Astrocyte (in vitro differentiated cells and primary cell): Measurements from ENCODE around the gene ABHD2.

ENCODE experiments used
- EZH2 ChIP-seq: IDR thresholded peaks from 2 replicates; pipeline ENCODE4 v1.6.1; 2012; ENCODE audit warnings: mild to moderate bottlenecking, low read length, inconsistent platforms; ENCODE audit not compliant: insufficient read depth
- TF ChIP-seq, protein P1 (sequence below): IDR thresholded peaks from 2 replicates; pipeline ENCODE4 v1.5.1; 2011; ENCODE audit warnings: low read depth, mild to moderate bottlenecking, inconsistent platforms, low read length, moderate library complexity; ENCODE audit not compliant: insufficient read depth

DNA sequence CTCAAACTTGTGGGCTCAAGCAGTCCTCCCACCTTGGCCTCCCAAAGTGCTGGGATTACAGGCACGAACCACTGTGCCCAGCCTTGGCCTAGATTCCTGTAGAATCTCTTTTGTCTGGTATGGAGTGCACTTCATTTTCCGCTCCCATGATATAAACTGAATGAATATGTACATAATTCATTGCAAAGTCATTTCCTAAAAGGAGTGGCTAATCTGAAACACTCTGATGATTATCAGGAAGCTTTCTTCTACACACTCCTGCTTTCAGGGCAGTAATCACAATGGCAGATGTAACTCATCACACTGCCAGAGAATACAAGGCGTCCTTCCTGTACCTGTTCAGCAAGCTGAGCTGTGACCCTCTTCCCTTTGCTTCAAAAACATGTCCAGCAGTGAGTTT is 104.5 kb downstream of the ABHD2 start:
- TF ChIP-seq, protein P1, sequence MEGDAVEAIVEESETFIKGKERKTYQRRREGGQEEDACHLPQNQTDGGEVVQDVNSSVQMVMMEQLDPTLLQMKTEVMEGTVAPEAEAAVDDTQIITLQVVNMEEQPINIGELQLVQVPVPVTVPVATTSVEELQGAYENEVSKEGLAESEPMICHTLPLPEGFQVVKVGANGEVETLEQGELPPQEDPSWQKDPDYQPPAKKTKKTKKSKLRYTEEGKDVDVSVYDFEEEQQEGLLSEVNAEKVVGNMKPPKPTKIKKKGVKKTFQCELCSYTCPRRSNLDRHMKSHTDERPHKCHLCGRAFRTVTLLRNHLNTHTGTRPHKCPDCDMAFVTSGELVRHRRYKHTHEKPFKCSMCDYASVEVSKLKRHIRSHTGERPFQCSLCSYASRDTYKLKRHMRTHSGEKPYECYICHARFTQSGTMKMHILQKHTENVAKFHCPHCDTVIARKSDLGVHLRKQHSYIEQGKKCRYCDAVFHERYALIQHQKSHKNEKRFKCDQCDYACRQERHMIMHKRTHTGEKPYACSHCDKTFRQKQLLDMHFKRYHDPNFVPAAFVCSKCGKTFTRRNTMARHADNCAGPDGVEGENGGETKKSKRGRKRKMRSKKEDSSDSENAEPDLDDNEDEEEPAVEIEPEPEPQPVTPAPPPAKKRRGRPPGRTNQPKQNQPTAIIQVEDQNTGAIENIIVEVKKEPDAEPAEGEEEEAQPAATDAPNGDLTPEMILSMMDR, result no peak
- no peak for TF ChIP-seq EZH2
